Keratinocyte (primary cell): ENCODE results near the gene KTN1.

ENCODE experiments used
- CTCF ChIP-seq, 3 experiments: IDR thresholded peaks in 1 of 3; conservative IDR thresholded peaks in 1 of 3; optimal IDR thresholded peaks in 1 of 3; 2 replicates in 2 of 3; 3 replicates in 1 of 3; pipeline versions ENCODE3 to v1.5.1; 2011; ENCODE audit warnings: low read length in 3 of 3, mild to moderate bottlenecking in 3 of 3, moderate library complexity in 2 of 3, control low read depth in 1 of 3, inconsistent platforms in 1 of 3; ENCODE audit not compliant: insufficient read depth in 2 of 3; ENCODE audit errors: extremely low read depth in 1 of 3
- EZH2 ChIP-seq: IDR thresholded peaks from one replicate; pipeline ENCODE4 v1.6.1; 2012; ENCODE audit warnings: inconsistent platforms, mild to moderate bottlenecking, low read length, moderate library complexity

- TF ChIP-seq CTCF (optimal IDR thresholded peaks at IDR 0.05 in 1 of 3, IDR thresholded peaks at IDR 0.05 in 1 of 3, conservative IDR thresholded peaks at IDR 0.05 in 1 of 3; ENCODE audit: extremely low read depth in 1 of 3, insufficient read depth in 2 of 3, low read length in 3 of 3) (no peak), EZH2 (no peak)
Measured at GRCh38 chr14:55556929-55557623, 22.9 kb upstream of the KTN1 start.
